GM19099 (cell line): Measurements from ENCODE around the gene CLRN3.

ENCODE experiments used
- POLR2A ChIP-seq: IDR thresholded peaks from 3 replicates; pipeline ENCODE4 v1.6.1; 2011; ENCODE audit warnings: low read depth; ENCODE audit not compliant: insufficient read length; ENCODE audit errors: extremely low read depth

CLRN3 gene

DNA sequence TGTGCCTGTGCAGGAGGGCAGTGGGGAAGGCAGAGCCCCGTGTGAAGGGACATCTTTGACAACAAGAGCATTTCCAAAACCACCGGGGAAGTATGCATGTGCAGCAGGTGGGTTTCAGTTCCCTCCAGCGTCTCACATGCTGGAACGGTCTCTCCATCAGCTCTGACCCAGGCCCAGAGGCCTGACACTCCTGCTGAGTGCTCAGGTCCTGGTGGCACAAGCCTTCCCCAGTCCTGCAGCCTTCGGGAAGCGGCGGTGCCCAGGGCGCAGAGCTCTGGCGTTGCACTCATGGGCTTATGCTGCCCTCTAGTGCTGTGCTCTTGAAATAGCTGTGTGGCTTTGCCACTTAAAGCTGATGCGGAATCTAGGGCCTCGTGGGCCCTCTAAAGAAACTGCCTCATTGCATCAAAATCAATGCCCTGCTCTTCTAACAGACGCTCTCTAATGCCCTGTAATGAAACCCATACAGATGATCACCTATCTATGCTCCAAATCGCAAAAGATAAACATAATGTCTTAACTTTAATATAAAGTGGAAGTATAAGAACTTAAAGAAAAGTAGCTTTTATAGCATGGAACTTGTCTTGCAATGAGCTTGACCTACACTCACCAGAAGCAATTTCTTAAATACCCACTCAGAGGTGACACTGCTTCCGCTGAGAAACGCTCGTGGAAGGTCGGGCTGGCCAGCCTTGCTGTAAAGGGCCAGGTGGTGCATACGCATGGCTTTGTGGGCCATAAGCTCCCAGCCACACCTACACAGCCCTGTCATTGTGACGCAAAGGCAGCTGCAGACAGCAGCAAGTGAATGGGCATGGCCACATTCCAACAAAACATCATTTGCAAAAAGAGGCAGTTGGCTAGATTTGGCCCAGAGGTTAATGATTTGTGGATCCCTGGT lies 38.6 kb downstream of the CLRN3 start:
- TF ChIP-seq POLR2A = no peak

- TF ChIP-seq POLR2A = no peak
Measured at GRCh38 chr10:127852456-127852855, 40.3 kb downstream of the CLRN3 start.

- TF ChIP-seq POLR2A = no peak
Measured at GRCh38 chr10:127851661-127852194, 41.0 kb downstream of the CLRN3 start.

DNA sequence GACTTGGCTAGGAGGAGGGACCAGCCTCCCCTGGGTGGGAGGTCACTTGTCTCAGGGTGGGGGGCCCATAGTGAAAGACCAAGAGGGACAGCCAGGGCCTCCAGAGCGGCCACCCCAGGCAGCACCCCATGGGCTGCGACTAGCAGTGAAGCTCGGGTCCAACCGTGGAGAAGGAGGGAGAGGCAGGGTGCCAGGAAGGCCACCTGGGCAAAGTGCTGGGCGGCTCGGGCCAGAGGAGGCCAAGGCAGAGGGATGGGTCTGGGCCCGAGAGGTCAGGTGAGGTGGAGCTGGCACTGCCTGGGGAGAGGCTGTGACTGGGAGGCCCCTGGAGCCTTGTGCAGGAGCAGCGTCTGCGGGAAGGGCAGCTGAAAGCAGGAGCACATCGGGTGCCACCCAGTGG lies 41.8 kb downstream of the CLRN3 start:
- no peak for TF ChIP-seq POLR2A

GRCh38 chr10:127849921-127850320 lies 42.8 kb downstream of the CLRN3 start:
- no peak for TF ChIP-seq POLR2A

- TF ChIP-seq POLR2A = no peak
Measured at GRCh38 chr10:127849224-127849623, 43.5 kb downstream of the CLRN3 start.

DNA sequence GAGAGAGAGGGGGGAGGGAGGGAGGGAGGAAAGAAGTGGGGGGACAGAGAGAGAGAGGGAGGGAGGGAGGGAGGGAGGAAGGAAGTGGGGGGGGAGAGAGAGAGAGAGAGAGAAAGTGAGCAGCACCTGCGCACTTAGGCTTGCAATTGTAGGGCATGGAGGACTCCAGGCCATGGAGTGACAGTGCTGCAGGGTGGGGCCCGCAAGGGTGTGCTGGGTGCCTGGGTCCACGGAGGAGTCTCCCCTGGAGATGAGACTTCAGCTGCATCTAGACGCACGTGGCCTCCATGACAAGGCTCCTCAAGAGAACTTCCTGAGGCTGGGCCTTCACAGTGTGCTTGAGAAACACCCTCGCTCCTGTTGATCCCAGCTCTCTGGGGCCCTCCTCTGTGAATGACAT lies 44.5 kb downstream of the CLRN3 start:
- TF ChIP-seq POLR2A = no peak

DNA sequence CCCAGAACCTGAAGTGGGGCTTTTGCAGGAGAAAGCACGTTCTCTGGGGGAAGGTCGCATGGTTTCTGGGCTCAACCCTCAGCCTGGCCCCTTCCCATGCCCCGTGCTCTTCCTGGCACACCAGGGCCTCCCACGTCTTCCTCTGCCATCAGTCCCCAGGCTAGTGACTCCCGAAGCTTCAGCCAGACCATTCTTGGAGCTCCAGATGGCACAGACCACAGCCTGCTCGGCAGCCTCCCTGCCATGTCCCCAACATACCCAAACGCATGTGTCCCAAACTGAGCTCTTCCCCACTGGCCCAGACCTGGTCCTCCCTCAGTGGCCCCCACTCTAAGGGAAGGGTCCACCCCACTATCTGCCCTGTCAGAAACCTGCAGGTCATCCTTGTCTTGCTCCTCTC lies 47.0 kb downstream of the CLRN3 start:
- no peak for TF ChIP-seq POLR2A

DNA sequence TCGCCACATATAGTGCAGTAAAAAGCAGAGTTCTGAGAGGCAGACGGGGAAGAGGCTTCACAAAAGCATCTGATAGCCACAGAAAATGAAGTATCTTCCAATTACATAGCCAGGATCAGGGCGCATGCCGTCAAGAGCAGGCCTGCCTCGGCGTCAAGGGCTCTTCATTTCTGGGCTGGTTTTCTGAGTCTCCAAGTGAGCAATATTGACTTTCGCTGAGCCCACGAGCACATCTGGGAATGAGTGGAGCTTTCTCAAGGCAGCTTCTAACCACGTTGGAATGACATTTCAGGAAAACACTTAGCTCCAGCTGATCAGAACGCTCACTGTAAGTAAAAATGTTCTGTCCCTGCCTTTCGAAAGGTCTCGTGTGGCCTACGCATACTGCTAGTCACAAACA lies 51.9 kb downstream of the CLRN3 start:
- no peak for TF ChIP-seq POLR2A

DNA sequence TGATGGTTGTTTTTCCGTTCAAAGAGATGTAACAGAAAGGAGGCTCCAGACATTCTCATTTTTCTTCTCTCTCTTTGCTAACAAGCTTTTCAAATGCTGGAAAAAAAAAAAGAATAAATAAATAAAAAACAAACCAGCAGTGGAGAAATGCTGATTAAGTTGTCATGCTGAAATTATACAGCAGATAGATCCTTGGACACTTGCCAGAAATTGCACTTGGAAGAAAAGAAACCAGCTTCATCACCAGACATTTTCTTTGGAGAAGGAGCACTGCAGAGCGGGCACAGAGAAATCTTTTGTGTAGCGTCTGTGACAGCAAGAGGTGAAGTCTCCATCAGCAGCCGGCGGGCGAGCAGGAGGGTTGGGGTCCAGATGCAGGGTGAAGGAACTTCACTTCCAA lies 55.8 kb downstream of the CLRN3 start:
- TF ChIP-seq POLR2A = no peak

DNA sequence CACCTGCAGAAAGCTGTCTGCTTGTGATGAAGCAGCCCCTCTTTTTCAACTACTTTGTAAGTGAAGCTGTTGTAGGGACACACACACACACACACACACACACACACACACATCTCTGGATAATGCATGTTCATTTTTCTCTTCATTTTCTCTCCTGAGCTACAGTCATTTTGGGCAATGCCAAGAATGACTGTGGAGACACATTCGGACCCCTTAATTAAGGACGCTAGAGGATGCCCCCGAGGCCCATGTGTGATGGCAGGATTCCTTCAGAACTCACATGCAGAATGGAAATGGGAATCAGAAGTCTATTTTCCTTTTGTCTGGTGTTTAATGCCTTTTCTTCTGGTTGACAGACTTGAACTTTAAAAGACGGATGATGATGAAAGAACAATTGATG lies 56.6 kb downstream of the CLRN3 start:
- TF ChIP-seq POLR2A = no peak

GRCh38 chr10:127834791-127835190 lies 58.0 kb downstream of the CLRN3 start:
- no peak for TF ChIP-seq POLR2A

DNA sequence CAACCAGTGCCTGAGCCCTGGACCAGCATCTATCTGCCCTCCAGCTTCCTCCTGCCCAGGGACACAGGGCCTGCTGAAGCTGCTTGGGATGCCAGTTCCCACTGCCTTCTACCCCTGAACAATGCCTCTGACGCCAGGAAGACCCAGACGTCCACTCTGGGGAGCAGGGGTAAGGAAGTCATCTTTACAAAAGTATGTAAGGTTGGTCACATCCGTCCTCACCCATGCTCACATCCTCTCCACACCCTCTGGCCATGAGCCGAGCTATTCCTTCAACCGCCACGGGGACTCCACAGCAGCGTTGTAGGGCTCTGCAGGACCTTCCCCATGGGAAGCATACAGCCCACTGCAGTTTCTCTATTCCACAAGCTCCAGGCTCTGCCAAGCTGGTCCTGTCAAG lies 58.5 kb downstream of the CLRN3 start:
- no peak for TF ChIP-seq POLR2A

GRCh38 chr10:127833804-127834203 lies 58.9 kb downstream of the CLRN3 start:
- no peak for TF ChIP-seq POLR2A

DNA sequence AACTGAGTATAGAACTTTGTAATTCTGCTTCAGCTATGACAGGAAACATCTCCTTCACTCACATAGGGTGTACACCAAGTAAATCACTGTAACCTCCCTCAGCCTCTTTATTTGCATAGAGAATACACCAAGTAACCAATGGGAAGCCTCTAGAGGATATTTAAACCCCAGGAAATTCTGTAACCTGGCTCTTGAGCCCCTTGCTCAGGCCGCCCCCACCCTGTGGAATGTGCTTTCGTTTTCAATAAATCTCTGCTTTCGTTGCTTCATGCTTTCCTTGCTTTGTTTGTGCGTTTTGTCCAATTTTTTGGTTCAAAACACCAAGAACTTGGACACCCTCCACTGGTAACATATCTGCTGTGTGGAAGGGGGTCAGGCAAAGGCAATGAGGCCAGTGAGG lies 60.2 kb downstream of the CLRN3 start:
- no peak for TF ChIP-seq POLR2A

- no peak for TF ChIP-seq POLR2A
Measured at GRCh38 chr10:127830414-127830813, 62.3 kb downstream of the CLRN3 start.
